M059J (cell line): Measurements from ENCODE around the gene MTA2. TPM values are rescaled to one million over a fixed set of nuclear protein-coding genes. Genes with fewer than 3 reads are reported as not detected.
"Not testable (repeated sequence)": the region's sequence is repeated elsewhere in the genome, so short reads cannot be mapped to it uniquely, and the experiment has no call there.

ENCODE experiments used
- DNase-seq: peaks from one replicate; pipeline ENCODE4 v3.0.0-alpha.2; 2012; ENCODE audit warnings: low read depth
- total RNA-seq: library from RNA; depleted of rRNA; stranded (reverse); fragments of >200 nt; shearing (Covaris generic); gene quantifications from 2 replicates; pipeline ENCODE4 v1.2.3, GENCODE V29; 2014

MTA2 gene
- total RNA-seq, 1 experiment from 2014 or later: 148 TPM

GRCh38 chr11:62566247-62566646 lies 35.4 kb downstream of the MTA2 start:
- no peak for DNase-seq

DNA sequence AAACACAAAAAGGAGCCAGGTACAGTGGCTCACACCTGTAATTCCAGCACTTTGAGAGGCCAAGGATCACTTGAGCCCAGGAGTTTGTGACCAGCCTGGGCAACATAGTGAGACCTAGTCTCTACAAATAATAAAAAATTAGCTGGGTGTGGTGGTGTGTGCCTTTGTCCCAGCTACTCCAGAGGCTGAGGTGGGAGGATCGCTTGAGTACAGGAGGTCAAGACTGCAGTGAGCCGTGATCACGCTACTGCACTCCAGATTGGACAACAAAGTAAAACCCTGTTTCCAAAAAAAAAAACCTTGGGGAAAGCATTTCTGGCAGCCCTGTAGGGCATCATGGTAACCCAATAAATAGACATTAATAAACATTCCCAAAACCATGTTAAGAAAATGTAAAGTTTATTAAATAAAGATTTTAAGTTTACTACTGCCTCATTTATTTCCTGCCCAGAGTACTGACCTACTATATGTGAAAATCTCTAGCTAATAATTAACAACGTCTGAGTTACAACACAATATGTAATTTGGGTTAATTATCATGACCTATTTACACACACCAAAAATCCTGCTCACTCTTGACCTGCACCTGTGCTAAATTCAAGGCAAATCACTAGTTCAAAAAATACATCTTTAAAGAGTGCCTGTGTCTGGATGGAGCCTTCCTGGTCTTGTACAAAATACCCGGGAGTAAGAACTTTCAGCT lies 36.4 kb downstream of the MTA2 start:
- no peak for DNase-seq

DNA sequence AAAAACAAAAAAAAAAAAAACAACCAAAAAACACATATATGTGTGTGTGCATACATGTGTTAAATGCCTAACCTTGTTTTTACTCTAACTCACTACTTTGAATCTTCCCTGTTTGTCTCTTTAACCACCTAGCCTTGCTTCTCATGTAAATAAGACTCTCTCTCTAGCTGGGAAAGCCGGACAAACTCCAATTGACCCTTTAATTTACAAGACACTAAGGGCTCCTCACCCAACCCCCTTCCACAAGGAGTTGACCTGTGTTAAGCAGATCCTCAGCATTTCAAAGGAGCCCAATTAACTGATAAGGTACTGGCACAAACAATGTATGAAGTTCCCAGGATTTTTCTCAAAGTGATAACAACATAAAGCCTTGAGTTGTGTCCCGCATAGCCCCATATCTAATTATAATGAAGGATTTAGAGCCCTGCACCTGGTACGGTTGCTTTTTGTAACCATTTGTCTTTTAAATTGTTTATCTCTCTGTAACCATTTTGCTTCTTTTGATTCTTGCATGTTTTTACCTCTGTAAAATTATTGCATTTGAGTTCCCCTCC lies 39.9 kb downstream of the MTA2 start:
- not testable (repeated sequence) for DNase-seq

DNA sequence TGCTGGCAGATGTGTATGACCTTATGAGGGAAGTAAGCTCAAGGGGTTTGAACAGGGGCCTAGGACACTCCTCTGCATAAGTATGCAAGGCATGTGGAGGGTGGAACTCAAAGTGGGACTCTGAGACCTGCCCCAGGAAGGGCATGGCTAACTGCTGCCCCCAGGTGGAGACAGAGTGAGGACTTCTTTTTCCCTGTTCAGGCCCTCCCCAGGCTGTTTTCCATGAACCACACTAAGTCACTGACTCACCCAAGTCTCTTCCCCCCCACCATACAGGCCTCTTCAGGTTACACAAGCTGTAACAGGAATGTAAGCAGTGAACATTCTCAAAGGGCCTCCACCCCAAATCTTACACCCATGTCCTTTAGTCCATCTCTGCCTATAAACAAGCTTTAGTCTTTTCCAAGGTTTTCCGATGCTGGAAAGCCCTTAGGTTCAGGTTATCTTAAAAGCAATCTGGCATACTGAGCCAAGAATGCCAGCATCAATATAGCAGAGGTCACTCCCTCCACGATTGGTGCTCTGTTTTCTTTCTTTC lies 41.0 kb downstream of the MTA2 start:
- peak; percentile 99 for DNase-seq

DNA sequence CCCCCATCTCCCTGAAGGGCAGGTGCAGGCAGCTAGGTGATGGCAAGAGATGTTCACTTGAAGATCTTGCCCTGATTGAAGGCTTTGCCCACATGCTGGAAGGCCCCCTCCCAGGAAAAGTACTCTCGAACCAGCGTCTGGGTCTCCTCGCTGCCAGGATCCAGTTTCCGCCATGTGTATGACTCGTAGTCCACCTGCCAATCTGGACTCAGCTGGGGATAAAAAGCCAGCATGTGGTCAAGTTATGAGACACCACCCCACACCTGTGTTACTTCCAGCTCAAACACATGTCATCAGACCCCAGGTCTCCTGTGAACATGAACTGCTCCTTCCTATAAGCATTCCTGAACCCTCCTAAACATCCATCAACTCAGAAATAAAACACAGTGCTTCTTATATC lies 42.0 kb downstream of the MTA2 start:
- not testable (repeated sequence) for DNase-seq

- no peak for DNase-seq
These were observed 42.5 kb downstream of the MTA2 start for GRCh38 chr11:62559204-62559603.

DNA sequence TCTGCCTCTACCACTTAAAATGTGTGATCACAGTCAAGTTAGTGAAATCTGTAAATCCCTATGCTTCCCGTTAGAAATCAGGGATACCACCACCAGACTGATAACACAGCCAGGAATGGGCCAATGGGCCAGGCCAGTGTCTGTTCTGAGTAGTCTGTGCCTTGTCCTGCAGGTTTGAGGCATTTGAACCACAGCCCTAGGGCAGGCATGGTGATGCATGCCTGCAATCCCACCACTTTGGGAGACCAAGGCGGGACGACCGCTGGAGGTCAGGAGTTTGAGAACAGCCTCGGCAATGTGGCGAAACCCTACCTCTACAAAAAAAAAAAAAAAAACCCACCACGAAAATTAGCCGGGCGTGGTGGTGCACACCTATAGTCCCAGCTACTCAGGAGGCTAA lies 43.0 kb downstream of the MTA2 start:
- no peak for DNase-seq

GRCh38 chr11:62556875-62557631 lies 44.6 kb downstream of the MTA2 start:
- DNase-seq: peak; percentile 69

DNA sequence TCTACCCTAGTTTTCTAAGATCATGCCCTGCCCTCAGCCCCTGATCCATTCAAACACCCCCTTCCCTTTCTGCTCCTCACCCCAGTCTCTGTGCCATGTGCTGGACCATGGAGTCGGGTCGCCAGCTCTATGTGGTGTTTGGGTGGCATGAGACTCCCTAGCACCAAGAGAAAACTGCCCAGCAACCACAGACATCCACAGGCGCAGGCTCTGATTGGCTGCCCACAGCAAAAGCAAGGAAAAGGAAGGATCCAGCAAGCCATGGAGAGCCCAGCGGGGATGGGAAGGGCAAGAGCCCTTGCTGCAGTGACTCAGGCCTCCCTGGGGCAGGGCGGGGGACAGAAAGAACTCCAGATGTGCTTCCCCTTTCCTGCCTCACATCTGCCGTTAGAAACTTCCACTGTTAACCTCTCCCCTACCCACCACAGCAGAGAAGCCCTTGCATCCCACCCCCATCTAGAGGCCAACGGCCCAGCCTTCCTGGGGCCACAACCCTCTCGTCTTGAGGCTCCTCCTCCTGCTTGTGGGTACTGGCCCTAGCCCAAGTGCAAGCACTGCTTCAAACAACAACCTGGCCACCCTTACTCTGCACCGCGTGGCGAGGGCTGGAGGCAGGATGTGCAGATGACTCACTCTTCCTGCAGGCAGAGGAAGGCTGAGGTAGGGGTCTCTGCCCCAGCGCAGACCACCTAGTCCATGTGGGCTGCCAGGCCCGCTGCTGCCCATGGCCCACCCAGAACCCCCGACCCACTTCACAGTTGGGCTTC lies 45.4 kb downstream of the MTA2 start:
- DNase-seq: peak; percentile 98

DNA sequence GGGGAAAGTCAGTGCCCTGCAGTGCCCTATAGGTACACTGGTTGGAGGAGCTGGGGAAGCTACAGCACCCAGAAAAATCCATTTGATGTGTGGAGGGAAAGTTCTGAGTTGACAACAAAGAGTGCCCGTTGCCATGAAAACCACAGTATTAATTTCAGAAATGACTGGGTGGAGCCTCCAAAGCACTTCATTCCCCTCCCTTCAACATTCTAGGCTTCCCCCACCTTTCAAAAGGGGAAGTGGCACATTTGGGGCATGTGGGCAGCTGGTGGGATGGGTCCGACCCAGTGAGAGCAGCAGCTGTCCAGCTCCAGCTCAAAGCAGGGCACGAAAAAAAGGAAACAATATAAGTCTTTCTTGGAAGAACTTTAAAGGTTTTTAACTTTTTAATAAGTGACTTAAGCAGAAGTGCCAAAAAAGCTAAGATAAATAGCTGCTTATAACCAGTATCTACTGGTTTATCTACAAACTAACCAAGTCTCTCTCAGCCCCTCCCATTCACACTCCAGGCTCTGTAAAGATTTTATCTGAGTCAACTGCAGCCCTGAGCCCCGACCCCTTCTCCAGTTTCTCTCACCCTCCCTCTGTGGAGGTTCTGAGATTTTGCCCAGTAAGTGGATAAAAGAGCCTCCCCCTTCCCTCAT lies 46.1 kb downstream of the MTA2 start:
- DNase-seq: peak; percentile 65

- DNase-seq: peak; percentile 33
These were observed 47.1 kb downstream of the MTA2 start for GRCh38 chr11:62554387-62555167.

GRCh38 chr11:62553839-62554361 lies 47.8 kb downstream of the MTA2 start:
- DNase-seq: peak; percentile 95

DNA sequence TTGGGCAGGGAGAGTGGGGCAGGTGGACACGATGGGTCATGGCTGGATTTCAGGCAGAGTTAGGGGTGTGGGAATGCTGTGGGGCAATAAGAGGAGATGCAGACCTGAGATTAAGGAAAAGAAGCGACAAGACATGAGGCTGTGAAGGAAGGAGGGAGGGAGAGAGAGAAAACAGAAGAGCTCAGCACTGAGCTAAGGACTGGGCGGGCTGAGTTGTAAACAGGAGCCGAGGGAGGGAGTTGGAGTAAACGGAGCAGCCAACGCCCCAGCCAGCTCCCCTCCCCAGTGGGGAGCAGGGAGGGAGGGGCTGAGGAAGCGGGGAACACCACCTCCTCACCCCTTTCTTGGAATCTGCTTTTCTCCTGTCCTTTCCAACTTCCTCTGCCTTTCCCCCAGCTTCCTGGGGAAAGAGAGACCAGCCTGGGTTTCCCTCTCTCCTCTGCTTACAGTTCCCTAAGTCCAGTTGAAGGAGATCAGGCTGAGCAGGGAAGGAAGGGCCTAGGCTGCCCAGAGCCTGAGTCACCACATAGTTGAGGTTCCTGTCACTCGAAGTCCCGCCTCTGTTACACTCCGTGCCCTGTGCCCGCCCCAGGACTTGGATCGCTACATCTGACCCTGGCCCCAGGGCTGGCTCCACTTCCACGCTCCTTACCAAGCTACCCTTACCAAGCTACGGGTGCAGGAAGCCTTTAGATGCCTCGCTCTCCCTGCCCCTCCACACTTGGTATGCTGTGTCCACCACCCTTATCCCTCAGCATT lies 48.4 kb downstream of the MTA2 start:
- DNase-seq: peak; percentile 98

DNA sequence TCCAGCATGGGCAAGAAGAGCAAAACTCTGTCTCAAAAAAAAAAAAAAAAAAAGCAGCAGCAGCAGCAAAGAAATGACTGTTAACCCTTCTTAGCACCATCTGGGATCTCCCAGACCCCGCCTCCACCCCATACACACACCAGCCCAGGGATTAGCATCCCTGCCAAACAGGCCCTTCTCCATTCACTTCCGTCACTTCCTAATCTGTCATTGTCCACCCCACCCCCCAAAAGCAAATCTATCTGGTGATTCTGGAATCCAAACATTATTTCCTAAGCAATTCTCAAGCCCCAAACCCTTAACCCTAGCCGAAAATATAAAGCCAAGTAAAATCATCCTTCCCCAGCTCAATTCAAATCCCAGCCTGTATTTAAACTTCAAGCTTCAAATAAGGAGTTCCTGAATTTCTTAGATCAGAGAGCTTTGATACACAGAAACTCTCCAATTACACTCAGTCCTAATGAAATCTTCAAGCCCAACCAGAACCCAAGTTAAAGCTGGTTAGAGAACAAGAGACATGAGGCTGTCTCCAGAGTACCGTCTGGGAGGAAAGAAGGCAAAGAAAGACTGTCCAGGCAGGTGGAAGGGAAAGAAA lies 49.1 kb downstream of the MTA2 start:
- peak; percentile 58 for DNase-seq

- not testable (repeated sequence) for DNase-seq
These were observed 51.2 kb downstream of the MTA2 start for GRCh38 chr11:62550478-62550877.

DNA sequence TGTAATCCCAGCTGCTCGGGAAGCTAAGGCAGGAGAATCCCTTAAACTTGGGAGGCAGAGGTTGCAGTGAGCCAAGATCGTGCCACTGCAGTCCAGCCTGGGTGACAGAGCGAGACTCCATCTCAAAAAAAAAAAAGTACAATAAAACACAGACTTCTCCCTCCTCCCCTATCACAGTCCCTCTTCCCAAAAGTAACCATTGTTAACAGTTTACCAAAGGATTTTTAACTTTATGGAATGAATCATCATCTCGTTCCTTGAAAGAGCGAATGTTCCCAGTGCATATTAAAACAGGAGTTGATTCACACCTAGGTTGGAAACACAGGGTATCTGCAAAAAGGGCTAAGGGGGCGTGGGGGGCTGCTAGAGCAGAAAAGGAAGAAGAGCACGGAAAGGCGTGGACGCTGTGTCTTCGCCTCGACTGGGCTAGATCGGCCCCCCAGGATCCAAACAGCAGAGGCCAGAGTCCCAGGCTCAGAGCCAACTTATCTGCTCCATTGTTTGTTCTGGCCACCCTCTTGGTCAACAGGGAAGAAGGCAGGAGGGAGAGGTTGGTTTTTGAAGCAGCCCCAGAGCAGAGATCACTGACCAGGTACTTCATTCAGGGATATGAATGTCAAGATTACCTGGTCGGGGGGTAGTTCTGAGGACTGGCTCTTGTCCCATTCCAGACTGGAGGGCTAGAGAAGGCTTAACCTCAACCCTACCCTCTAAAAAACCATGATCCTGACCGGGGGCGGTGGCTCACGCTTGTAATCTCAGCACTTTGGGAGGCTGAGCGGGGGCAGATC lies 52.9 kb downstream of the MTA2 start:
- peak; percentile 59 for DNase-seq

DNA sequence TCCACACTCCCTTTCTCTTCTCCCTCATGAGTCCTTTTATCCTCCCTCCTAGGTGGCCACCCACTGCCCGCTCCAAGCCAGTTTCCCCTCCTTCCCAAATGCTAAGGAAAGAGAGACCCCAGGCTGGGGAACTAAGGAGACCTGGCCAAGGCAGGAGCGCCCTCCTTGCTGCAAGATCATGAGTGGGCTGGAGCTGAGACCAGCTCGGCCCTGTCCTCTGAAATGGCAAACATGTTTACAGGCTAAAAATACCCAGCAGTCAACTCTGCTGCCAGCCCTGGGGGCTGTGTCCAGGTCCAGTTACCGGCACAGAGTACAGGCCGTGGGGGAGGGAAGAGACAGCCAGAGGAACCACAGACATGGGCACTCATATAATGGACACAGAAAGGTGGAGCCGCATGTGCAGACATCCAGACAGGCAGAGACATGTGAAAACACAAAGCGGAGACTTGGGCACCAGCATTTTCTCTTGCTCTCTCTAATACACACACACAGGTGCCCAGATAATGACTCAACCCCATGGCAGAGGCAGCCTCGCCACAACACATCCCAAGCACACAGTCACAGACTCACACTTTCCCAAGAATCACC lies 53.9 kb downstream of the MTA2 start:
- DNase-seq: peak; percentile 69
